Heart left ventricle (tissue), 16 donors: ENCODE results near the gene MMD2. TPM values are rescaled to one million over a fixed set of nuclear protein-coding genes. Genes with fewer than 3 reads are reported as not detected.

ENCODE experiments used
- ATAC-seq, 4 donors: fragments of 200-7000 bp; cut with Tn5 transposase; one replicate each; pipeline ENCODE4 v1.9.1; 2020 to 2022; ENCODE audit warnings: moderate library complexity in 4 of 4, mild to moderate bottlenecking in 3 of 4, moderate number of reproducible peaks in 1 of 4
- DNase-seq, 5 donors: peaks; one replicate each; pipeline ENCODE4 v3.0.0-alpha.2; 2020
- H3K27ac ChIP-seq, 12 donors: fragments of 200-600 bp; sonication (generic) in 4 of 12; one replicate each; pipeline versions ENCODE4 v1.5.0 to v1.8.0; 2016 to 2022; ENCODE audit warnings: mild to moderate bottlenecking in 2 of 12
- H3K27me3 ChIP-seq, 9 donors: fragments of 200-600 bp; sonication (generic) in 2 of 9; one replicate each; pipeline versions ENCODE4 v1.5.1 to v1.8.0; 2016 to 2022; ENCODE audit warnings: mild to moderate bottlenecking in 3 of 9
- H3K36me3 ChIP-seq, 9 donors: fragments of 200-600 bp; sonication (generic) in 2 of 9; one replicate each; pipeline versions ENCODE4 v1.5.0 to v1.8.0; 2018 to 2022; ENCODE audit warnings: mild to moderate bottlenecking in 2 of 9
- H3K4me1 ChIP-seq, 12 donors: fragments of 200-600 bp; sonication (generic) in 4 of 12; one replicate each; pipeline versions ENCODE4 v1.5.0 to v1.8.0; 2016 to 2022; ENCODE audit warnings: mild to moderate bottlenecking in 3 of 12
- H3K4me3 ChIP-seq, 12 donors: fragments of 200-600 bp; sonication (generic) in 4 of 12; one replicate each; pipeline versions ENCODE4 v1.5.0 to v1.8.0; 2017 to 2022; ENCODE audit warnings: mild to moderate bottlenecking in 9 of 12, moderate library complexity in 4 of 12
- H3K9me3 ChIP-seq, 12 donors: fragments of 200-600 bp; sonication (generic) in 4 of 12; one replicate each; pipeline versions ENCODE4 v1.5.0 to v1.8.0; 2016 to 2022; ENCODE audit warnings: mild to moderate bottlenecking in 1 of 12
- CTCF ChIP-seq, 12 donors: fragments of 200-600 bp; sonication (generic) in 4 of 12; IDR thresholded peaks; one replicate each; pipeline versions ENCODE4 v1.5.0 to v1.8.0; 2018 to 2022; ENCODE audit warnings: antibody characterized with exemption in 12 of 12, mild to moderate bottlenecking in 5 of 12
- POLR2A ChIP-seq, 2 donors: fragments of 450-650 bp; IDR thresholded peaks; one replicate each; pipeline ENCODE4 v1.6.1; 2017; ENCODE audit warnings: antibody characterized with exemption in 2 of 2, mild to moderate bottlenecking in 2 of 2, moderate library complexity in 2 of 2
- WGBS, 4 donors: extraction: QIAGEN DNeasy Blood & Tissue Kit in 2 of 4; methylation state at CpG; one replicate each; pipeline versions ENCODE4 v1.1.5 to v1.1.7; 2013 to 2018; 5-methylcytosine and 5-hydroxymethylcytosine counted together
- intact Hi-C, 10 donors: fragments of 100-400 bp; cut with DNase I; formaldehyde crosslinking; loops; one replicate each; pipeline versions ENCODE4 v1.11.1 to v1.14.2; 2022
- polyA plus RNA-seq, 2 donors: library from polyadenylated mRNA; stranded (reverse); fragments of 200-250 nt; gene quantifications; one replicate each; pipeline ENCODE4 v1.2.3, GENCODE V29; 2013
- total RNA-seq, 9 donors: library from RNA; depleted of rRNA in 2 of 9; stranded (reverse); fragments of >200 nt in 2 of 9; fragmentation: NEBNext Ultra II Directional in 3 of 9; extraction: Animal tissue kit (Norgen Biotek cat#: 25700) in 3 of 9; gene quantifications; one replicate each; pipeline versions ENCODE4 v1.1.0 to v1.2.4, GENCODE V29; 2016 to 2023
- donor health status: ischemic (EF 13 %, LVEDD 7.1; RV severe dilation, severe dysfunction).
- donor health status: healthy with polysubstance abuse.
- donor health status: DM: no; HTN: yes; CAD: no.
- donor health status: DM: no; HTN: no; CAD: no.
- donor health status: ischemic (EF 25% LVEDD 6.9; RV normal size, moderate dysfunction).
- donor health status: ischemic (EF 25% LVEDD 5.7; RV mildly dilated, moderate dysfunction).
- donor health status: healthy.
- donor health status: DM: yes; HTN: yes; CAD: no.
- donor health status: ischemic (EF 35%, LVEDD 5.7; RV mildly dilated, moderate dysfunction).
- donor health status: nonischemic (EF 11% LVEDD 7.7; RV severe dilation, severe dysfunction).
- donor health status: DM: yes; HTN: yes; CAD: no.
- donor health status: PGD.
- donor health status: ischemic (EF 29% LVEDD 5.4; RV normal size, mild dysfunction).
- donor health status: nonischemic (EF 23%, LVEDD 6.1; RV moderate dilation, normal function).

The MMD2 gene
- total and polyA plus RNA-seq, 11 donors = not detected

GRCh38 chr7:4857189-4857588 is 101.8 kb downstream of the MMD2 start:
- 67 to 77% (median 75%) methylated on average over 3 of the region's 3 CpGs for WGBS, 4 donors
- peaks cover 0 to 5% (median 0%) of the 10 kb centered on the region in 12 donors for H3K9me3 ChIP-seq
- intact Hi-C loops = no loop called here
- no peaks in the 10 kb centered on the region for H3K36me3 ChIP-seq
- DNase-seq = no peak
- peaks cover 0 to 7% (median 0%) of the 10 kb centered on the region in 12 donors for H3K4me1 ChIP-seq
- no peak for ATAC-seq
- no peak overlapping the region for H3K27ac ChIP-seq
- no peak overlapping the region for H3K4me3 ChIP-seq
- H3K27me3 ChIP-seq = peaks cover 0 to 5% (median 0%) of the 10 kb centered on the region in 9 donors
- no peak for TF ChIP-seq POLR2A (IDR thresholded peaks at IDR 0.05)
- TF ChIP-seq CTCF (IDR thresholded peaks at IDR 0.05) = no peak

- intact Hi-C loops = no loop called here
- 81 to 84% (median 83%) methylated on average over 10 of the region's 10 CpGs for WGBS, 4 donors
- no peak overlapping the region for H3K27ac ChIP-seq
- H3K4me3 ChIP-seq = no peak overlapping the region
- H3K4me1 ChIP-seq = peaks cover 0 to under 1% (median 0%) of the 10 kb centered on the region in 12 donors
- H3K9me3 ChIP-seq = peaks cover 0 to 10% (median 2%) of the 10 kb centered on the region in 12 donors
- TF ChIP-seq POLR2A (IDR thresholded peaks at IDR 0.05) (no peak), CTCF (IDR thresholded peaks at IDR 0.05) (no peak)
- DNase-seq (no peak), ATAC-seq (no peak)
- peaks cover 0 to 4% (median 0%) of the 10 kb centered on the region in 9 donors for H3K27me3 ChIP-seq
- H3K36me3 ChIP-seq = no peaks in the 10 kb centered on the region
Measured at GRCh38 chr7:4856336-4857057, 102.5 kb downstream of the MMD2 start.

Other genes starting within 250 kb of the MMD2 start
- gene AP5Z1, start 183.6 kb downstream of the MMD2 start, total RNA-seq = 10 to 100 TPM in 7 of 9 donors, 1 to 10 TPM in 2; 8.4 to 31.9 (median 12.0) TPM
- 10 to 100 TPM; 14.9 to 17.3 TPM for gene AP5Z1, start 183.6 kb downstream of the MMD2 start, polyA plus RNA-seq
- under 1 TPM in 4 of 9 donors, not detected in 5; 0.05 to 0.38 (median 0.09) TPM for gene PAPOLB, start 97.2 kb downstream of the MMD2 start, total RNA-seq
- gene PAPOLB, start 97.2 kb downstream of the MMD2 start, polyA plus RNA-seq = under 1 TPM; 0.03 to 0.11 TPM
- 1 to 10 TPM; 1.1 to 9.0 (median 3.4) TPM for gene RADIL, start 75.5 kb downstream of the MMD2 start, total RNA-seq
- gene RADIL, start 75.5 kb downstream of the MMD2 start, polyA plus RNA-seq = 1 to 10 TPM; 2.1 to 3.5 TPM
- 10 to 100 TPM in 2 of 9 donors, 1 to 10 TPM in 7; 4.6 to 10.6 (median 8.4) TPM for gene RBAK, start 86.7 kb upstream of the MMD2 start, total RNA-seq
- gene RBAK, start 86.7 kb upstream of the MMD2 start, polyA plus RNA-seq = 1 to 10 TPM; 4.2 to 5.3 TPM
- gene WIPI2, start 231.0 kb upstream of the MMD2 start, total RNA-seq = 10 to 100 TPM; 39.0 to 90.4 (median 51.1) TPM
- gene WIPI2, start 231.0 kb upstream of the MMD2 start, polyA plus RNA-seq = 10 to 100 TPM; 18.6 to 43.1 TPM